Femur (tissue), 1 donor: ENCODE measurements around the gene SPART.

Source experiments
- DNase-seq: peaks from one replicate; pipeline ENCODE4 v3.0.0-alpha.2; 2017

Gene SPART

GRCh38 chr13:36346222-36347083, at the start of gene SPART:
Gene SPART, minus strand, starts transcription at chr13:36346394. Its CDS starts 10,564 bp downstream, at chr13:36335830.
- DNase-seq, result peak; percentile 95

GRCh38 chr13:36395280-36395679, 49.1 kb upstream of the SPART start:
- DNase-seq, result no peak

GRCh38 chr13:36385489-36385888, 39.3 kb upstream of the SPART start:
- DNase-seq, result no peak

GRCh38 chr13:36382030-36382429, 35.8 kb upstream of the SPART start:
- no peak for DNase-seq

- no peak for DNase-seq
These were observed 31.8 kb upstream of the SPART start for GRCh38 chr13:36377826-36378468.

- no peak for DNase-seq
These were observed 27.9 kb upstream of the SPART start for GRCh38 chr13:36374063-36374462.

GRCh38 chr13:36371185-36371584, 25.0 kb upstream of the SPART start:
- no peak for DNase-seq

- peak; percentile 62 for DNase-seq
These were observed 23.9 kb upstream of the SPART start for GRCh38 chr13:36370108-36370429.

GRCh38 chr13:36369268-36370107, 23.3 kb upstream of the SPART start:
- no peak for DNase-seq

GRCh38 chr13:36366031-36366430, 19.8 kb upstream of the SPART start:
- no peak for DNase-seq

- no peak for DNase-seq
These were observed 17.2 kb upstream of the SPART start for GRCh38 chr13:36363366-36363863.

GRCh38 chr13:36362914-36363313, 16.7 kb upstream of the SPART start:
- DNase-seq, result no peak

GRCh38 chr13:36362251-36362650, 16.1 kb upstream of the SPART start:
- no peak for DNase-seq

- DNase-seq, result no peak
These were observed 14.7 kb upstream of the SPART start for GRCh38 chr13:36360903-36361302.

GRCh38 chr13:36359301-36359950, 13.2 kb upstream of the SPART start:
- no peak for DNase-seq

GRCh38 chr13:36358175-36358718, 12.1 kb upstream of the SPART start:
- DNase-seq, result no peak

- DNase-seq, result peak; percentile 47
These were observed 11.5 kb upstream of the SPART start for GRCh38 chr13:36357692-36358091.

GRCh38 chr13:36357231-36357630, 11.0 kb upstream of the SPART start:
- DNase-seq, result no peak

GRCh38 chr13:36356058-36356457, 9.9 kb upstream of the SPART start:
- no peak for DNase-seq

GRCh38 chr13:36355632-36356031, 9.4 kb upstream of the SPART start:
- no peak for DNase-seq

GRCh38 chr13:36354842-36355623, 8.8 kb upstream of the SPART start:
- no peak for DNase-seq

GRCh38 chr13:36353001-36353400, 6.8 kb upstream of the SPART start:
- no peak for DNase-seq
